Neural crest cell (in vitro differentiated cells): ENCODE measurements around the gene PAQR7. TPM values are rescaled to one million over a fixed set of nuclear protein-coding genes. Genes with fewer than 3 reads are reported as not detected.

Experiments used
- DNase-seq: peaks from one replicate; pipeline ENCODE4 v3.0.0; 2021; ENCODE audit warnings: low read depth, mixed read lengths, low spot score
- H3K27ac Mint-ChIP-seq: one replicate; pipeline ENCODE4 v1.8.0; 2021; ENCODE audit warnings: mild to moderate bottlenecking, mixed read lengths; ENCODE audit not compliant: unreplicated experiment
- H3K27me3 Mint-ChIP-seq: 2 replicates; pipeline ENCODE4 v1.8.0; 2021; ENCODE audit warnings: low read depth, mild to moderate bottlenecking, mixed read lengths
- H3K36me3 Mint-ChIP-seq: 2 replicates; pipeline ENCODE4 v1.8.0; 2021; ENCODE audit warnings: low read depth, mild to moderate bottlenecking, mixed read lengths
- H3K4me1 Mint-ChIP-seq: 2 replicates; pipeline ENCODE4 v1.8.0; 2021; ENCODE audit warnings: mixed read lengths
- H3K4me3 Mint-ChIP-seq: one replicate; pipeline ENCODE4 v1.8.0; 2021; ENCODE audit warnings: mild to moderate bottlenecking, mixed read lengths
- H3K9me3 Mint-ChIP-seq: 2 replicates; pipeline ENCODE4 v1.8.0; 2021; ENCODE audit warnings: mixed read lengths
- total RNA-seq: library from RNA; stranded (reverse); gene quantifications from 2 replicates; pipeline ENCODE4 v1.2.1, GENCODE V29; 2021
- TF ChIP-seq, protein P1 (sequence below): fragments of 200-600 bp; sonication (generic); conservative IDR thresholded peaks from 2 replicates; pipeline ENCODE4 v1.5.0; 2021; ENCODE audit warnings: antibody characterized with exemption, mild to moderate bottlenecking

PAQR7 gene
- total RNA-seq, 1 donor from 2014 or later = 12.7 TPM

DNA sequence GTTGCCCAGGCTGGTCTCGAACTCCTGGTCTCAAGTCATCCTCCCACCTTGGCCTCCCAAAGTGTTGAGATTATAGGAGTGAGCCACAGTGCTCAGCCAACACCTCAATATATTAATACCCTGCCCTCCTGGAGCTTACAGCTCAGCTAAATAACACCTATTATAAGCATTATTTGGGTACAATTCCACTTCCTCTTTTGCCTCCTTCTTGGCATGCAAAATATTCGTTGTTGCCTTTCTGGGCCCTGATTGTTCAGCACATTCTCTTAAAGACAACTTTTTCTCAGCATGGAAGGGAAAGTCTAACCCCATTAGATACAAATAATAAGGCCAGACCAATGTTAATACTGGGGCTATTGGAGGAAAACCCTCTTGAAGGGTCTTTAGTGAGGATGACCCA lies 2.8 kb downstream of the PAQR7 start:
- TF ChIP-seq, protein P1, sequence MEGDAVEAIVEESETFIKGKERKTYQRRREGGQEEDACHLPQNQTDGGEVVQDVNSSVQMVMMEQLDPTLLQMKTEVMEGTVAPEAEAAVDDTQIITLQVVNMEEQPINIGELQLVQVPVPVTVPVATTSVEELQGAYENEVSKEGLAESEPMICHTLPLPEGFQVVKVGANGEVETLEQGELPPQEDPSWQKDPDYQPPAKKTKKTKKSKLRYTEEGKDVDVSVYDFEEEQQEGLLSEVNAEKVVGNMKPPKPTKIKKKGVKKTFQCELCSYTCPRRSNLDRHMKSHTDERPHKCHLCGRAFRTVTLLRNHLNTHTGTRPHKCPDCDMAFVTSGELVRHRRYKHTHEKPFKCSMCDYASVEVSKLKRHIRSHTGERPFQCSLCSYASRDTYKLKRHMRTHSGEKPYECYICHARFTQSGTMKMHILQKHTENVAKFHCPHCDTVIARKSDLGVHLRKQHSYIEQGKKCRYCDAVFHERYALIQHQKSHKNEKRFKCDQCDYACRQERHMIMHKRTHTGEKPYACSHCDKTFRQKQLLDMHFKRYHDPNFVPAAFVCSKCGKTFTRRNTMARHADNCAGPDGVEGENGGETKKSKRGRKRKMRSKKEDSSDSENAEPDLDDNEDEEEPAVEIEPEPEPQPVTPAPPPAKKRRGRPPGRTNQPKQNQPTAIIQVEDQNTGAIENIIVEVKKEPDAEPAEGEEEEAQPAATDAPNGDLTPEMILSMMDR = no peak
- Mint-ChIP-seq H3K27me3 (peaks cover 3% of the 10 kb centered on the region), H3K9me3 (no peaks in the 10 kb centered on the region), H3K4me1 (peaks cover 15% of the 10 kb centered on the region), H3K36me3 (no peaks in the 10 kb centered on the region), H3K4me3 (no peak overlapping the region), H3K27ac (no peak overlapping the region)
- no peak for DNase-seq

DNA sequence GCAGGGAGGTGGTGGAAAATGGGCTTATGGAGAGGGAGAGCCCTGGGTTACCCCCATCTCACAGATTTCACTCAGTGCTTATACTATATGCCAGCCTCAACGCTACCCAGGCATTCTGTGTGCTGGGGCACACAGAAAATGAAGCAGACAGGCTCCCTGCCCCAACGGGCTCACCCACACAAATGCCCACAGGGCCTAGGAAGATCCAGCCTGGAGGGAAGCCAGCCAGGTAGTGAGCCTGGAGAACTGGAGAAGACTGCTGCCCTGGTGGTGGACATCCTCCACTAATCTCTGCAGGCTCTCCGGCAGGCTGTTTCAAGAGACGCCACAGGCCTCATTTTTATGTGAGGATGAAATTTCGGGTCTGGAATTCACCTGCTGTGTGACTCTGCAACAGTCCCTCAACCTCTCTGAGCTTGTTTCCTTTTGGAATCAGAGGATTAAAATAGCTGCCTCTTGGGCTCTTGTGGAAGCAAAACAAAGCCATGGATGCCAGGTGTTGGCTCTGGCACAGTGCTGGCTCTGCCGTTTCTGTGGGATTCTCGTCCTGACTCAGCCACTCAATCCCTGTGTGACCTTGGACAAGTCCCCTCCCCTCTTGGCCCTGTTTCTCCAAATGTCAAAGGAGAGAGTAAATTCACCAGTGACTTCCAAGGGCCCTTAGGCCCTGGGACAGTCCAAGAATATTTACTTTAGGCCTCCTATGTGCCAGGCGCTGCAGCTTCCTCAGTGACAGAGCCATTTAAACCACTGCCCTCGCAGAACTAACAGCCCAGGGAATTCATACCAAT lies 3.6 kb downstream of the PAQR7 start:
- Mint-ChIP-seq H3K36me3 (no peaks in the 10 kb centered on the region), H3K27me3 (peaks cover 3% of the 10 kb centered on the region), H3K9me3 (no peaks in the 10 kb centered on the region), H3K4me3 (no peak overlapping the region), H3K4me1 (peaks cover 21% of the 10 kb centered on the region), H3K27ac (no peak overlapping the region)
- no peak for DNase-seq
- TF ChIP-seq, protein P1 = no peak

DNA sequence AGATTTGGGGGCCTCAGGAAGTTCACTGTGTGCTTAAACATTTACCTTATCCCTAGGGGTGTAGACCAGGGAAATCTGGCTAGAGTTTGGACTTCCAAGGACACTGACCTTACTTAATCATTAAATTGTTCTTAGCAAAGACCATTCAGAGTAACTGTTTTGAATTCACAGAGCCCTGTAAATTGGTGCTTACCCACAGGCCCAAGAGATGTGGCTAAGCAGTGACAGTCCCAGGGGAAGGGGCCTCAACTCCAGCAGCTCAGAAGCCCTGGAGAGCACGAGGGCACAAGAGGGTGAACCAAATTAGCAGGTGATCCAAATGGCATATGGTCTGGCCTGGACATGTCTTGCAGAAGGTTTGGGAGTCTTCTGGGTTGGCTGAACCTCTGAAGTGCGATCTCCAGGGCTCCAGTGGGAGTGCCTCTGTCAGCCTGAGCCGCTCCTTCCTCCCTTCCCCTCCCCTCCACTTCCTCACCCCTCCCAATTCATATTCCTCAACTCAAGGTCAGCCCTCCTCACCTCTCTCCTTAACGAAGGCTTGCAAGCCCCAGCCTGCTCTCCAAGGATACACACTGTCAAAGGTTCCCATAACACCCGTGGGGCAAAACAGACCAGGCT lies 4.3 kb downstream of the PAQR7 start:
- H3K36me3 Mint-ChIP-seq = no peaks in the 10 kb centered on the region
- no peak for DNase-seq
- peaks cover 2% of the 10 kb centered on the region for H3K27me3 Mint-ChIP-seq
- TF ChIP-seq, protein P1 = no peak
- H3K27ac Mint-ChIP-seq = no peak overlapping the region
- no peaks in the 10 kb centered on the region for H3K9me3 Mint-ChIP-seq
- H3K4me3 Mint-ChIP-seq = no peak overlapping the region
- peaks cover 22% of the 10 kb centered on the region for H3K4me1 Mint-ChIP-seq

DNA sequence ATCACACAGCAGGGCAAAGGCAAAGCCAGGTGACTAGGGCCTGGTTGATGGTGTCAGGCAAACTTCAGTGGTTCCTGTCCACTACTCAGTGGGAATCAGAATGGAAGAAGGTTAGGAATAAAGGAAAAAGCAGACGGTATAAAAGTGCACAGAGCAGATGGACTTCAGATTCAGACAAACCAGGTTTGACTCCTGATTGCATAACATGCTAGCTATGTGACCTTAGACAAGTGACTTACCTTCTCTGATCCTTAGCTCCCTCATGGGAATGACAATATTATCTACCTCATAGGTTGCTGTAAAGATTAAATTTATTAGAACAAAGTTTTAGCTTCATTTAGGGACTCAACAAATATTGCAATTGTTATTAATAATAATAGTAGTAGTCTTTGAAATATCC lies 4.9 kb downstream of the PAQR7 start:
- no peak overlapping the region for H3K4me3 Mint-ChIP-seq
- H3K9me3 Mint-ChIP-seq = no peaks in the 10 kb centered on the region
- H3K27ac Mint-ChIP-seq = no peak overlapping the region
- no peaks in the 10 kb centered on the region for H3K27me3 Mint-ChIP-seq
- no peak for DNase-seq
- H3K4me1 Mint-ChIP-seq = peaks cover 21% of the 10 kb centered on the region
- TF ChIP-seq, protein P1 = no peak
- no peaks in the 10 kb centered on the region for H3K36me3 Mint-ChIP-seq

DNA sequence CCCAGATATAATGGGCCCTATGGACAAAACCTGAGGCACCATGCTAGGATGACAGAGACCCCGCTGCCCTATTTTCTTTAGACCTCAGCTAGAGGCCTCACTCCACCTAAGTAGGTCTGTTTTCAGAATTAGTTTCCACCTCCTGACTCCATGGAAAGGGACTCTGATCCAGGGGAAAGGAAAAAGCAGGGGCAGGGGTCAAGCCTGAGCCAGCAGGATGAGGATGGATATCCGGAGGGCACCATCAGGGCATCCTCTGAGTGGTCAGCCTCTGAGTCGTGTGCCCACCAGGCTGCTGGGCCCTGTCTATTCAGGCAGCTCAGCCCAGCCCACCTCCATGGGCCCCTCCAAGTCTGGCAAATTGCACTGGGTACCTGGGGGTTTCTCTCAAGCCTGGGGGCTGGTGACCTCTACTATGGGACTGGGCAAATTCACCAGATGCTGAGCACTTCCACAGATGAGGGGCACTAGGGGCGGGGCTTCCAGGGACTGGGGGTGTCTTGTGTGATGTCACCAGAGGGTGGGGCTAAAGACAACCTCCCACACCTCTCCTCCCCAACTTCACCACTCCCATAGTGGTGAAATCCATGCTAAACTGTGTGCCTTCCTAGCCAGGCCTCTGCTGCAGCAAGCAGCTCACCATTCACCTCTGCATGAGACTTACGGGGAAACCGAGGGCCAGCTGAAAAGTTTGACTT lies 5.5 kb downstream of the PAQR7 start:
- H3K9me3 Mint-ChIP-seq = no peaks in the 10 kb centered on the region
- H3K36me3 Mint-ChIP-seq = no peaks in the 10 kb centered on the region
- DNase-seq = no peak
- TF ChIP-seq, protein P1 = no peak
- no peaks in the 10 kb centered on the region for H3K27me3 Mint-ChIP-seq
- H3K27ac Mint-ChIP-seq = no peak overlapping the region
- H3K4me1 Mint-ChIP-seq = peaks cover 21% of the 10 kb centered on the region
- H3K4me3 Mint-ChIP-seq = no peak overlapping the region
